Endothelial cell of umbilical vein (primary cell): ENCODE measurements around the gene RPS6KL1.

Source experiments
- POLR2A ChIP-seq: IDR thresholded peaks from 2 replicates; pipeline ENCODE4 v1.6.1; 2012; ENCODE audit warnings: low read depth, mild to moderate bottlenecking, control low read depth, low read length
- TF ChIP-seq, protein P1 (sequence below), 2 donors: IDR thresholded peaks; 1 replicate in 1 of 2; 2 replicates in 1 of 2; pipeline ENCODE4 v1.5.1; 2011; ENCODE audit warnings: low read length in 2 of 2, mild to moderate bottlenecking in 2 of 2, moderate library complexity in 2 of 2, control low read depth in 1 of 2, inconsistent platforms in 1 of 2, low read depth in 1 of 2; ENCODE audit not compliant: insufficient read depth in 1 of 2; ENCODE audit errors: extremely low read depth in 1 of 2

DNA sequence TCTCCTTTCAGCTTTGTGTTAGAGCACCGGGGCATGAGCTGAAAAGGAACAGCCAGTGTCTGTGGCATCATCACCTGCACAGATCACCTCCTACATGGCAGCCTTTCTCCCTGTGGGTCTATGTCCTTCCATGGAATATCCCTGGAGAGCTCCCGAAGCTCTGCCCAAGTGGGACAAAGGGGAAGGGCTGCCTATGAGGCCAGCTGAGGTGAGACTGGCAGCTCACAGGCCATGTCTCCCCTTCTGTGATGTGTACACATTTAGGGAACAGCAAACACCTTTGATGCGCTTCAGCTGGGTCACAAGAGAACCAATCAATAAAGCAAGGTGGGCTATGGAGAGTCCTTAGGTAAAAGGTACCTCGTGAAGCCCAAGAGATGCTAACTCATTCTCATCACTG, 51.2 kb downstream of the RPS6KL1 start:
- no peak for TF ChIP-seq POLR2A
- TF ChIP-seq, protein P1, sequence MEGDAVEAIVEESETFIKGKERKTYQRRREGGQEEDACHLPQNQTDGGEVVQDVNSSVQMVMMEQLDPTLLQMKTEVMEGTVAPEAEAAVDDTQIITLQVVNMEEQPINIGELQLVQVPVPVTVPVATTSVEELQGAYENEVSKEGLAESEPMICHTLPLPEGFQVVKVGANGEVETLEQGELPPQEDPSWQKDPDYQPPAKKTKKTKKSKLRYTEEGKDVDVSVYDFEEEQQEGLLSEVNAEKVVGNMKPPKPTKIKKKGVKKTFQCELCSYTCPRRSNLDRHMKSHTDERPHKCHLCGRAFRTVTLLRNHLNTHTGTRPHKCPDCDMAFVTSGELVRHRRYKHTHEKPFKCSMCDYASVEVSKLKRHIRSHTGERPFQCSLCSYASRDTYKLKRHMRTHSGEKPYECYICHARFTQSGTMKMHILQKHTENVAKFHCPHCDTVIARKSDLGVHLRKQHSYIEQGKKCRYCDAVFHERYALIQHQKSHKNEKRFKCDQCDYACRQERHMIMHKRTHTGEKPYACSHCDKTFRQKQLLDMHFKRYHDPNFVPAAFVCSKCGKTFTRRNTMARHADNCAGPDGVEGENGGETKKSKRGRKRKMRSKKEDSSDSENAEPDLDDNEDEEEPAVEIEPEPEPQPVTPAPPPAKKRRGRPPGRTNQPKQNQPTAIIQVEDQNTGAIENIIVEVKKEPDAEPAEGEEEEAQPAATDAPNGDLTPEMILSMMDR (IDR thresholded peaks at IDR 0.05; ENCODE audit: extremely low read depth in 1 of 2, insufficient read depth in 1 of 2, low read depth in 1 of 2, low read length in 2 of 2) = no peak
